MG63 (cell line): ENCODE measurements around the gene SLC9A6. TPM values are rescaled to one million over a fixed set of nuclear protein-coding genes. Genes with fewer than 3 reads are reported as not detected.
A peak's percentile ranks its signal among the peaks of the same experiment; 100 is the strongest.
"Not testable (repeated sequence)": the region's sequence is repeated elsewhere in the genome, so short reads cannot be mapped to it uniquely, and the experiment has no call there.

Source experiments
- DNase-seq: peaks from one replicate; pipeline ENCODE4 v3.0.0-alpha.2; 2020
- H3K27me3 ChIP-seq: fragments of 250-450 bp; sonication (Bioruptor Pico); 2 replicates; pipeline ENCODE4 v1.5.1; 2020; ENCODE audit warnings: mild to moderate bottlenecking, moderate library complexity
- H3K36me3 ChIP-seq: fragments of 250-450 bp; sonication (Bioruptor Pico); 2 replicates; pipeline ENCODE4 v1.5.1; 2020; ENCODE audit warnings: mild to moderate bottlenecking, moderate library complexity
- H3K4me3 ChIP-seq: fragments of 250-450 bp; sonication (Bioruptor Pico); 2 replicates; pipeline ENCODE4 v1.5.1; 2020; ENCODE audit warnings: mild to moderate bottlenecking, moderate library complexity
- H3K9me3 ChIP-seq: fragments of 250-450 bp; sonication (Bioruptor Pico); 2 replicates; pipeline ENCODE4 v1.5.1; 2020; ENCODE audit warnings: mild to moderate bottlenecking, moderate library complexity
- total RNA-seq: library from RNA; depleted of rRNA; stranded (reverse); fragments of >200 nt; shearing (Covaris generic); gene quantifications from 2 replicates; pipeline ENCODE4 v1.2.3, GENCODE V29; 2014; ENCODE audit warnings: low replicate concordance

The SLC9A6 gene
- total RNA-seq, 1 experiment from 2014 or later: 10.0 TPM

DNA sequence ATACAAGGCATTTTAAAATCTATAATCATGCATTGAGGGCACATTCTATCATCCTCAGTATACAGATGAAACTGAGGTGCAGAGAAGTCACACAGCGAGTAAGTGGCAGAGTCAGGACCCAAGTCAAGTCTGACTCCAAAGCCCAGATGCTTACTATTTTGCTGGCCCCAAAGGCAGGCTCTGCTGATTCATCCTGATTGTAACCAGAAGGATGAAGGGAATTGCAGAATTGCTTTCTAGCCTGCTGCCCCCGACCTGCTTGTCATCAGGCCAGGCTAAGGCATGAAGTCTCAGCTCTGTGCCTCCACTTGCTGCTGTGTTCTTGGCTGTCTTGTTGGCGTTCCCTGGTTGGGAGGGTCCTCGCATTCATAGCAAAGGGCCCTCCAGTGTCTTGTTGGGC, 62.7 kb downstream of the SLC9A6 start:
- Histone ChIP-seq H3K36me3 (no peaks in the 10 kb centered on the region), H3K9me3 (no peaks in the 10 kb centered on the region), H3K27me3 (no peaks in the 10 kb centered on the region), H3K4me3 (no peak overlapping the region)
- peak; percentile 31 for DNase-seq

DNA sequence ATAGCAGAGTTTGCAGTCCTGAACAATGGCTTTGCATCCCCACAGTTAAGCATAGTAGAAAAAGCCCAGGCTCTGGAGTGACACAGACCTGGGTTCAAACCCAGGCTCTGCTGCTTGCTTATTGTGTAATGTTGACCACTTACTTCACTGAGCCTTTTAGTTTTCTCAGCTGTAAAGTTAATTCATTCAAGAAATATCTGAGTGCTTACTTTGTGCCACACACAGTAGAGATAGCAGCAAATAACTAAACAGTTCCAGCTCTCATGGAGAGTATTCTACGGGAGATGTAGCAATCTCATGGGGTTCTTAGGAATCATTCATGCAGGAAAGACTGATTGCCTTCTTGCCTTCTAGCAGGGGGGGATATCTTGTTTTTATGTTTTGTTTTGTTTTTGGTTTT, 63.2 kb downstream of the SLC9A6 start:
- H3K27me3 ChIP-seq: no peaks in the 10 kb centered on the region
- no peak for DNase-seq
- H3K9me3 ChIP-seq: no peaks in the 10 kb centered on the region
- H3K36me3 ChIP-seq: no peaks in the 10 kb centered on the region
- no peak overlapping the region for H3K4me3 ChIP-seq

DNA sequence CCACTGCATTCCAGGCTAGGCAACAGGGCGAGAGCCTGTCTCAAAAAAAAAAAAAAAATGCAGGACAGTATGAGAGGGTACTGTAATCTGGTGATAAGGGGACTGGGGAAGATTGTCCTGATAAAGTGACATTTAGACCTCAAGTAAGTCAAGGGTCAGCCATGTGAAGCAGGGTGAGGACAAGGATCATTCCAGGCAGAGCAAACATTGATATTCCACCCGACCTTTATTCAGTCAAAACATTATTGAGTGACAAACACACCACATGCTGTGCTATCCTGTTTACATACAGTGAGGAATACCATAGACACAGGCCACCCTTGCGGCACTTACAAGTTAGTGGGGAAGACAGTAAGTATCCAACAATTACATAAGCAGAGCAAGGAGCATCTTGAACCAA, 64.4 kb downstream of the SLC9A6 start:
- Histone ChIP-seq H3K27me3 (no peaks in the 10 kb centered on the region), H3K9me3 (no peaks in the 10 kb centered on the region), H3K4me3 (no peak overlapping the region), H3K36me3 (no peaks in the 10 kb centered on the region)
- no peak for DNase-seq

GRCh38 chrX:136050875-136051274, 65.6 kb downstream of the SLC9A6 start:
- DNase-seq: not testable (repeated sequence)

GRCh38 chrX:136051611-136052010, 66.4 kb downstream of the SLC9A6 start:
- H3K36me3 ChIP-seq: no peaks in the 10 kb centered on the region
- H3K27me3 ChIP-seq: no peaks in the 10 kb centered on the region
- H3K9me3 ChIP-seq: no peaks in the 10 kb centered on the region
- H3K4me3 ChIP-seq: no peak overlapping the region
- no peak for DNase-seq

More at GRCh38 chrX:136050875-136051274, 65.6 kb downstream of the SLC9A6 start:
- not testable (repeated sequence) for H3K27me3 ChIP-seq, H3K9me3 ChIP-seq, H3K36me3 ChIP-seq, H3K4me3 ChIP-seq

DNA sequence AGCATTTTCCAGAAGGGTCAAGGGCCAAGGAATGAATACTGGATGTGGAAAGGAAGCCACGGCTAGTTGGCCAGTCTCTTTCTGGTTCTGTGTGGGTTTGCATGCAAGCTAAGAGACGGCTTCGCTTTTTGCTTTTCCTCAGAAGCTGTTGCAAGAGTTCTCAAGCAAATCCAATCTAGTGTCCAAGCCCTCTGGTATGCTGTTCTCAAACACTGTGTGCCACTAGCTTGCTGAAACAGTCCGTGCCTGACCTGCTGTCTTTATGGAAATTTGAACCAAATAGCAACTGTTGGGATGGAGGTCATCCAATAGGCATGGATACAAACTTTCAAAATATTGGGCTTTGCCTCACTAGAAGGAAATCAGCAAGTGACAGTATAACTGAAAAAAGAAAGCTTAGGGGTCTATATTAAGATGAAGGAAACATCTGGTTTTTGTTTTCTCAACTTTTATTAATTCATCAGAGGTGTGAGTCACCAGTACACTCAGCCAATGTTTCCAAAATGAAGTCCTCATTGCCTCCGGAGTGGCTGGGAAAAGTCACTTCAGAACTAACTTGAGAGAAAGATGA, 70.5 kb downstream of the SLC9A6 start:
- peak; percentile 38 for DNase-seq
- no peaks in the 10 kb centered on the region for H3K36me3 ChIP-seq
- H3K9me3 ChIP-seq: no peaks in the 10 kb centered on the region
- H3K4me3 ChIP-seq: no peak overlapping the region
- H3K27me3 ChIP-seq: no peaks in the 10 kb centered on the region

DNA sequence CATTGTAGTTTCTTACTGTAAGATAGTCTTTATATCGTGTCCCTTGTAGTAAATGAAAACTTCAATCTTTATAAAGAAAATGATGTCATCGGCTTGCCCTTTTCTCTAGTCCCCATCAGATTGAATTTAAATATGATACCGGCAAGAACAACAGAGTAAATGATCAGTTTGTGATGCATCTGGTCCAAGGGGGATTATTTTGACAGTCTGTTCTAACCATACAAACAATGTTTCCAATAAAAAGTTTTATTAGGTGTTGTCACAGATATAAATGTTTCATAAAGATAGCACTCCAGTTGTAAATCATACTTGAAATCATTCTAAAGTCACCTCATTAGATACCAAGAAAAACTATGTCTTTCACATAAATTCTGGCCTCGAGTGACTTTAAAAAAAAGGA, 72.3 kb downstream of the SLC9A6 start:
- Histone ChIP-seq H3K9me3 (no peaks in the 10 kb centered on the region), H3K27me3 (no peaks in the 10 kb centered on the region), H3K4me3 (no peak overlapping the region), H3K36me3 (no peaks in the 10 kb centered on the region)
- no peak for DNase-seq

GRCh38 chrX:136059350-136059749, 74.1 kb downstream of the SLC9A6 start:
- no peak overlapping the region for H3K4me3 ChIP-seq
- DNase-seq: no peak
- no peaks in the 10 kb centered on the region for H3K9me3 ChIP-seq
- no peaks in the 10 kb centered on the region for H3K36me3 ChIP-seq
- no peaks in the 10 kb centered on the region for H3K27me3 ChIP-seq

DNA sequence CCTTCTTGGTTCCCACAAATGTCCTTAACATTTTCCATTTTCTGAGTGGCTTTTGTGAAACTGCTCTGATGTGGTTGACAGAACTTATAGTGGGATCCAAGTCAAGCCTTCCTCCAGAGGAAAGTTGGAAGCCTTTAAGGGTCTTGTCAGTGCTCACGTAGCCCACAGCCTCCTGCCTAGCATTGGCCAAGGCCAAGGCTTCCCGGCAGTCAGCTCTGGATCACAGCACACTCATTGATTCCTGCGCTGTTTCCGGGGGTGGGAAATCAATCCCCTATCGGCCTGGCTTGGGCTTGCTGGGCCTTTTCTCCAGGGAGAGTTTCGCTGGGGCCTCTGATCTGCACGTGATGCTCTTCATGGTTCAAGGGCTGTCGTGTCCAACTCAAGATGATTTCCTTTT, 76.1 kb downstream of the SLC9A6 start:
- Histone ChIP-seq H3K4me3 (no peak overlapping the region), H3K36me3 (no peaks in the 10 kb centered on the region), H3K27me3 (no peaks in the 10 kb centered on the region), H3K9me3 (no peaks in the 10 kb centered on the region)
- no peak for DNase-seq

- no peaks in the 10 kb centered on the region for H3K9me3 ChIP-seq
These were observed 76.5 kb downstream of the SLC9A6 start for GRCh38 chrX:136061696-136062095.

DNA sequence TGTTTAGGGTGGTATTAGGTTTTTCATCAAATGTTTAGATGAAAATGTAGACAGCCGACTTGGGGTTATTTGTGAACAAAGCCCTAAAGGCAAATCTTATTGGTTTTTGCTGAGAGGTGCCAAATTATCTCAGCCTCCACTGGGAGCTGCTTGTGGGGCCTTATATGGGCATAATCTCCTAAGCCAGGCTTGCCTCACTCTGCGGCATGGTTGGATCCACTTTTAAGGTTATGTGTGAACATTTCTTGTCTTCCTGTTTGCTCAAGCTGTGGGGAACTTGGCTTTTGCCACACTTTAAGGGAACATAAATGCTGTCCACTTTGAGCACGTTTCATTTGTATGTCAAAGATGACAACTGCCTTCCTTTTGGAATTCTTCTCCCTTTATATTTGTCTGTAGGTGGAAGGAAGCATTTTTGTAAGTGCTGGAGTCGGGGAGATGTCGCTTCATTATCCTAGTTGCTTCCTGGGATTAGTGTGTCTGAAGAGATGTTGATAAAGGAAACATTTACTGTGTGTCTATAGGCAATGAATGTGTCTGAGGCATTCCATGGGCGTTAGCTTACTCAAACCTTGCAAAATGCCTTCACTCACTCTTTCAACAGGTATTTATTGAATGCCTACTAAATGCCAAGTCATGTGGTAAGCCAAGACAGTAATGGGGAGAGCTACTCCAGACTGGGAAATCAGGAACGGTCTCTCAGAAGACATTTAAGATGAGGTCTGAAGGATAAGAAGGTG, 78.3 kb downstream of the SLC9A6 start:
- Histone ChIP-seq H3K9me3 (no peaks in the 10 kb centered on the region), H3K4me3 (no peak overlapping the region), H3K27me3 (no peaks in the 10 kb centered on the region), H3K36me3 (no peaks in the 10 kb centered on the region)
- no peak for DNase-seq

More at GRCh38 chrX:136061696-136062095, 76.5 kb downstream of the SLC9A6 start:
- DNase-seq: no peak
- H3K4me3 ChIP-seq: no peak overlapping the region
- H3K27me3 ChIP-seq: no peaks in the 10 kb centered on the region
- no peaks in the 10 kb centered on the region for H3K36me3 ChIP-seq

- no peaks in the 10 kb centered on the region for H3K9me3 ChIP-seq
- no peak for DNase-seq
- no peaks in the 10 kb centered on the region for H3K27me3 ChIP-seq
- no peaks in the 10 kb centered on the region for H3K36me3 ChIP-seq
- H3K4me3 ChIP-seq: no peak overlapping the region
These were observed 79.4 kb downstream of the SLC9A6 start for GRCh38 chrX:136064661-136065043.

DNA sequence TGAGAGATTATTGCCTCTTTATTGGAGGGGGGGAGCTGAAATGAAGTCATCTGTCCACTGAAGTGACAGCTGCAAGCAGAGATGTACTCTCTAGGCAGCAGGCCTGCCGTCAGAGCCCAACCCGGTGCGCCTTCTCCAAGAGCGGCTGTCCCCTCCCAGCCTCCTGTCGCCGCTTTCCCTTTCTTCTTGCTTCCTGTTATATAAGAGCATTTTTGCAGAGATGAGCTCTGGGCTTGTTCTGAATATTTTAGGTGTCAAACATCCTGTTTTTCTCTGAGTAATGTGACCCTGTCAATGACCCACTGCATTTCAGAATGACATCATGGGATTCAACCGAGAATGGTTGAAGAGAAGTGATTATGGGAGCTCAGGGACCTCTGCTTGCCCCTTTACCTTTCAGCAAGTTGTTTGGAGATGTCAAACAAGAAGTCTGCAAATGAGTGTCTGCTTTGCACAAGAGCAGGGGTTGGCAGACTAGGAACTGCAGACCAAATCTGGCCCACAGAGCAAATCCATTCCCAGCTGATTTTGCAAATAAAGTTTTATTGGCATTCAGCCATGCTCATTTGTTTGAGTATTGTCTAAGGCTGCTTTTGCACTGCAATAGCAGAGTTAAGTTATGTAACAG, 79.9 kb downstream of the SLC9A6 start:
- peak; percentile 3 for DNase-seq
- no peaks in the 10 kb centered on the region for H3K36me3 ChIP-seq
- no peaks in the 10 kb centered on the region for H3K9me3 ChIP-seq
- no peaks in the 10 kb centered on the region for H3K27me3 ChIP-seq
- no peak overlapping the region for H3K4me3 ChIP-seq

DNA sequence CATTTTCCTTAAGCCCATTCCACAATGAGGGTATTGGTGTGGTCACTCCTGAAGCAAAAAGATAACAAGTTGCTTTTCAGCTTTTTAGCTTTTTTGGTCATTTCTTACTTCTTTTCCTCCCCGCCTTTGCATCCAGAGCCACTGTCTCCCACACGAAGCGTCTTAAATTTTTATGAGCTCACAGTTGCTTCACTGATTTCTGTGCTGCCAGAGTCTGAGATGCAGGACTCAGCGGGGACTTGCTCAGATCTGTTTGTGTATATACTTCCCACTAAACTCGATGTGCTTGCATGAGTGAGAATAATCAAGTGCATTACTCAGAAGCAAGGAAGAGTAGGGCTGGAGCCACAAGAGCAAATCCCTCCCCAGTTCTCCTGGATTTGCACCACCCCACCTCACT, 81.9 kb downstream of the SLC9A6 start:
- H3K27me3 ChIP-seq: no peaks in the 10 kb centered on the region
- peak; percentile 3 for DNase-seq
- H3K36me3 ChIP-seq: no peaks in the 10 kb centered on the region
- H3K9me3 ChIP-seq: no peaks in the 10 kb centered on the region
- H3K4me3 ChIP-seq: no peak overlapping the region

DNA sequence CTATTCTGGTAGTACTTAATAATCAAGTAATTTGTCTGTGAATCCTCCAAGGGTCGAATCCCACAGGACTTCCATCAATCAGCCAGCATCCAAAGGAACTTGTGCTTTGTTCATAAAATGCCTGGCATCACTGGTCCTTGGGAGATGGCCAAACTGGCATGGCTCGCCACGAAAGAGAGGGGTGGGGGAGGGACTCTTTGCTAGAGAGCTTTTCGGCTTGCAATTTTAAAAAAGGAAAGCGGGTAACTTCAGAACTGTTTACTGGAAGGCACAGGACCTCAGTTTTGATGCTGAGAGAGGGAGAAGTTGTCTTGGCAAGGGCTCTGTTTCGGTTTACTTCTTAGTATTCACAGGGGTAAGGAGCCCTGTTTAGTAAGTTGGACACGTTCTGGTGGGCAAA, 82.7 kb downstream of the SLC9A6 start:
- no peak overlapping the region for H3K4me3 ChIP-seq
- no peaks in the 10 kb centered on the region for H3K9me3 ChIP-seq
- no peaks in the 10 kb centered on the region for H3K36me3 ChIP-seq
- DNase-seq: no peak
- H3K27me3 ChIP-seq: no peaks in the 10 kb centered on the region

GRCh38 chrX:136076942-136077341, 91.7 kb downstream of the SLC9A6 start:
- DNase-seq: no peak
- H3K9me3 ChIP-seq: no peaks in the 10 kb centered on the region
- H3K4me3 ChIP-seq: no peak overlapping the region
- H3K36me3 ChIP-seq: no peaks in the 10 kb centered on the region
- H3K27me3 ChIP-seq: no peaks in the 10 kb centered on the region

DNA sequence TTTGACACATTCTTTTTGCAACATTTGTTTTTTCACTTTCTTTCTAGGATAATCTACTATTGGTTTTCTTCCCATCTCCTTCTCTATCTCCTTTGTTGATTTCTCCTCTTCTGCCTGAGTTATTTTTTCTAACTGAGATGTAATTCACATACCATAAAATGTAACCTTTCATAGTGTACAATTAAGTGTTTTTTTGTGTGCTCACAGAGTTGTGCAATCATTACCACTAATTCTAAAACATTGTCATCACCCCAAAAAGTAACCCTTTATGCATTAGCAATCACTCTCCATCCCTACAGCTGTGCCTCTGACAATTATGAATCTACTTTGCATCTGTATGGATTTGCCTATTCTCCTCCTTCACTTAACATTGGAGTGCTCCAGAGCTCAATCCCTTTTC, 95.5 kb downstream of the SLC9A6 start:
- no peak overlapping the region for H3K4me3 ChIP-seq
- H3K36me3 ChIP-seq: no peaks in the 10 kb centered on the region
- DNase-seq: no peak
- no peaks in the 10 kb centered on the region for H3K9me3 ChIP-seq
- no peaks in the 10 kb centered on the region for H3K27me3 ChIP-seq

GRCh38 chrX:136086521-136086920, 101.3 kb downstream of the SLC9A6 start:
- no peaks in the 10 kb centered on the region for H3K36me3 ChIP-seq
- no peak overlapping the region for H3K4me3 ChIP-seq
- H3K9me3 ChIP-seq: no peaks in the 10 kb centered on the region
- no peak for DNase-seq
- H3K27me3 ChIP-seq: no peaks in the 10 kb centered on the region
